Activated naive CD8-positive, alpha-beta T cell (primary cell): ENCODE data around the gene AP2M1.

Experiments used
- H3K27ac Mint-ChIP-seq: one replicate; pipeline ENCODE4 v1.8.0; 2021; ENCODE audit warnings: mixed read lengths
- H3K27me3 Mint-ChIP-seq: one replicate; pipeline ENCODE4 v1.8.0; 2021; ENCODE audit warnings: mixed read lengths
- H3K36me3 Mint-ChIP-seq: one replicate; pipeline ENCODE4 v1.8.0; 2021; ENCODE audit warnings: mixed read lengths
- H3K4me1 Mint-ChIP-seq: one replicate; pipeline ENCODE4 v1.8.0; 2021; ENCODE audit warnings: low read depth, mixed read lengths
- H3K4me3 Mint-ChIP-seq: one replicate; pipeline ENCODE4 v1.8.0; 2021; ENCODE audit warnings: mild to moderate bottlenecking, mixed read lengths
- H3K9me3 Mint-ChIP-seq: one replicate; pipeline ENCODE4 v1.8.0; 2021; ENCODE audit warnings: low read depth, mixed read lengths

Gene AP2M1

GRCh38 chr3:184174646-184175492 is at the start of gene AP2M1:
Gene AP2M1, plus strand, starts transcription at chr3:184174855. Its CDS starts 2,139 bp downstream, at chr3:184176994.
- Mint-ChIP-seq H3K9me3 (no peaks in the 10 kb centered on the region), H3K4me1 (peaks cover 33% of the 10 kb centered on the region), H3K4me3 (peak within 1 kb of the TSS; percentile 98), H3K27me3 (no peaks in the 10 kb centered on the region), H3K36me3 (no peaks in the 10 kb centered on the region), H3K27ac (peak within 1 kb of the TSS; percentile 90)

DNA sequence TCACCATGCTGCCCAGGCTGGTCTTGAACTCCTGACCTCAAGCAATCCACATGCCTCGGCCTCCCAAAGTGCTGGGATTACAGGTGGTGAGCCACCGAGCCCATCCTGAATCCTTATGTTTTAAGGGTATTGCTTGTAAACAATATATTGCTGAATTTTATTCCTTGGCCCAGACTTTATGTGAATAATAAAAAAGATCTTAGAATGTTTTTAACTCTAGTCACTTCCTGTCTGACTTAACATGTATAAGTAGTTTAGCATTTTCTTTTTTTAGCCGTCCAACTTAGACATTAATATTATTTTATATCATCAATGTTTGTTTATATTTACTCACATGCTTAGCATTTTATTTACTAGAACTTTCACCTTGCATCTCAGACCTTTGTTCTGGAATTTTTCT is 48.6 kb upstream of the AP2M1 start:
- no peaks in the 10 kb centered on the region for H3K4me1 Mint-ChIP-seq
- H3K9me3 Mint-ChIP-seq = no peaks in the 10 kb centered on the region
- no peaks in the 10 kb centered on the region for H3K27me3 Mint-ChIP-seq
- no peak overlapping the region for H3K4me3 Mint-ChIP-seq
- no peaks in the 10 kb centered on the region for H3K36me3 Mint-ChIP-seq
- H3K27ac Mint-ChIP-seq = no peak overlapping the region

GRCh38 chr3:184129012-184129411 is 45.6 kb upstream of the AP2M1 start:
- Mint-ChIP-seq H3K4me3 (no peak overlapping the region), H3K4me1 (peaks cover 3% of the 10 kb centered on the region), H3K36me3 (no peaks in the 10 kb centered on the region), H3K9me3 (no peaks in the 10 kb centered on the region), H3K27me3 (no peaks in the 10 kb centered on the region), H3K27ac (no peak overlapping the region)

- Mint-ChIP-seq H3K9me3 (no peaks in the 10 kb centered on the region), H3K4me3 (no peak overlapping the region), H3K27ac (no peak overlapping the region), H3K27me3 (no peaks in the 10 kb centered on the region), H3K36me3 (peaks cover under 1% of the 10 kb centered on the region), H3K4me1 (peaks cover 21% of the 10 kb centered on the region)
Measured at GRCh38 chr3:184132945-184133344, 41.7 kb upstream of the AP2M1 start.

- Mint-ChIP-seq H3K27me3 (no peaks in the 10 kb centered on the region), H3K9me3 (no peaks in the 10 kb centered on the region), H3K4me3 (peak overlapping the region; percentile 96), H3K27ac (peak overlapping the region; percentile 95), H3K36me3 (peaks cover 2% of the 10 kb centered on the region), H3K4me1 (peaks cover 22% of the 10 kb centered on the region)
Measured at GRCh38 chr3:184133840-184134745, 40.6 kb upstream of the AP2M1 start.

- Mint-ChIP-seq H3K36me3 (peaks cover 2% of the 10 kb centered on the region), H3K4me1 (peaks cover 22% of the 10 kb centered on the region), H3K4me3 (peak overlapping the region; percentile 96)
Measured at GRCh38 chr3:184134746-184135148, 39.9 kb upstream of the AP2M1 start.

GRCh38 chr3:184135149-184135910 is 39.3 kb upstream of the AP2M1 start, which contains the start of gene EIF2B5:
Gene EIF2B5, plus strand, starts transcription at chr3:184135358. Its CDS starts 28 bp downstream, at chr3:184135386.
- Mint-ChIP-seq H3K4me3 (peak within 1 kb of the TSS; percentile 96), H3K27ac (peak within 1 kb of the TSS; percentile 95), H3K4me1 (peaks cover 22% of the 10 kb centered on the region), H3K9me3 (no peaks in the 10 kb centered on the region), H3K36me3 (peaks cover 2% of the 10 kb centered on the region), H3K27me3 (no peaks in the 10 kb centered on the region)

More at GRCh38 chr3:184134746-184135148, 39.9 kb upstream of the AP2M1 start:
- no peaks in the 10 kb centered on the region for H3K9me3 Mint-ChIP-seq
- no peaks in the 10 kb centered on the region for H3K27me3 Mint-ChIP-seq
- H3K27ac Mint-ChIP-seq = peak overlapping the region; percentile 95

DNA sequence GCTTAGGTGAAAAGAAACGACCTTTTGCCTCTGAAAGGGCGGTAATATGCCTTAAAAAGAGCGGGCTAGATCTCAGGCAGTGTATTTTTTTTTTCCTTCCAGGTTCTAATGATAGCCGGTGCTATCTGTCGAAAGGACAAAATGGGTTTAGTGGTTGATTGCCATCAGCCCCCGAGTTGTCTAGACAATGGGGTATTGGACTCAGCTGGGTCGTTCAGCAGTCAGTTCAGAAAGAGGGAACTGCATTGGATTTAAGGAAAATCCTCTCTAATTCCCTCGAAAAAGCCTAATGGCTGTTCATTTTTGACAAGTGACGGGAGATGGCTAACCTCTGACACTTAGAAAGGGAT is 38.8 kb upstream of the AP2M1 start:
- H3K36me3 Mint-ChIP-seq = peaks cover 2% of the 10 kb centered on the region
- H3K4me1 Mint-ChIP-seq = peaks cover 22% of the 10 kb centered on the region
- peak overlapping the region; percentile 95 for H3K27ac Mint-ChIP-seq
- H3K4me3 Mint-ChIP-seq = peak overlapping the region; percentile 96
- no peaks in the 10 kb centered on the region for H3K9me3 Mint-ChIP-seq
- H3K27me3 Mint-ChIP-seq = no peaks in the 10 kb centered on the region

DNA sequence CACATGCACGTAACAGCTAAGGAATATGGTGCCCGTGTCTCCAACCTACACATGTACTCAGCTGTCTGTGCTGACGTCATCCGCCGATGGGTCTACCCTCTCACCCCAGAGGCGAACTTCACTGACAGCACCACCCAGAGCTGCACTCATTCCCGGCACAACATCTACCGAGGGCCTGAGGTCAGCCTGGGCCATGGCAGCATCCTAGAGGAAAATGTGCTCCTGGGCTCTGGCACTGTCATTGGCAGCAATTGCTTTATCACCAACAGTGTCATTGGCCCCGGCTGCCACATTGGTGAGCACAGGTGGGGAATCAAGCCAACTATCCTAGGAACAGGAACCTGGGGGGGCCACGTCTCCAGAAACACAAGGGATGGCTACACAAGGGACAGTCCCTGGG is 34.2 kb upstream of the AP2M1 start:
- H3K36me3 Mint-ChIP-seq = peaks cover 2% of the 10 kb centered on the region
- H3K4me3 Mint-ChIP-seq = no peak overlapping the region
- H3K27ac Mint-ChIP-seq = no peak overlapping the region
- no peaks in the 10 kb centered on the region for H3K27me3 Mint-ChIP-seq
- H3K4me1 Mint-ChIP-seq = peaks cover 19% of the 10 kb centered on the region
- H3K9me3 Mint-ChIP-seq = no peaks in the 10 kb centered on the region

DNA sequence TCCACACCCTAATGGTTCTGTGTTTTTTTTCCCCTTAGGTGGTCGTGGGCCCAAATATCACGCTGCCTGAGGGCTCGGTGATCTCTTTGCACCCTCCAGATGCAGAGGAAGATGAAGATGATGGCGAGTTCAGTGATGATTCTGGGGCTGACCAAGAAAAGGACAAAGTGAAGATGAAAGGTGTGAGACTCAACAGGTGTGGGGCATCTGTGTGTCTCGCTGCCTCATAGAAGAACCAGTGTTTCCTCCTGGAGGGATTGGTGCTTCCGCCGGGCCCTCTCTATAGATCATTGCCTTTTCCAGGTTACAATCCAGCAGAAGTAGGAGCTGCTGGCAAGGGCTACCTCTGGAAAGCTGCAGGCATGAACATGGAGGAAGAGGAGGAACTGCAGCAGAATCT is 32.5 kb upstream of the AP2M1 start:
- Mint-ChIP-seq H3K27ac (no peak overlapping the region), H3K9me3 (no peaks in the 10 kb centered on the region), H3K4me1 (peaks cover 7% of the 10 kb centered on the region), H3K27me3 (no peaks in the 10 kb centered on the region), H3K4me3 (no peak overlapping the region), H3K36me3 (peaks cover 4% of the 10 kb centered on the region)

DNA sequence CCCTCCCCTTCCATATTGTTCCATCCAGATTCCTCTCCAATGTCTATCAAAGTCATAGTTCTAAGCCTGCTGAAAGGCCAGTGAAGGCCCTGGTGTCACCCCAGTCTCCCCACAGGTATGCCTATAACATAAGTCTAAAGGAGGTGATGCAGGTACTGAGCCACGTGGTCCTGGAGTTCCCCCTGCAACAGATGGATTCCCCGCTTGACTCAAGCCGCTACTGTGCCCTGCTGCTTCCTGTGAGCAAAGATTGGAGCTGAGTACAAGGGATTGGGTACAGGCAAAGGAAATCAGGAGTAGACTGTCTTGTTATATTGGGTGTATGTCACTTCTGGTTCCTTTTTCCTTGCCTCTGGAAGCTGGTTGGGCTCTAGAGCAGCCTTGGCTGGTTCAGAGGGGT is 31.3 kb upstream of the AP2M1 start:
- H3K9me3 Mint-ChIP-seq = no peaks in the 10 kb centered on the region
- peaks cover 2% of the 10 kb centered on the region for H3K36me3 Mint-ChIP-seq
- H3K4me3 Mint-ChIP-seq = no peak overlapping the region
- H3K27me3 Mint-ChIP-seq = no peaks in the 10 kb centered on the region
- H3K27ac Mint-ChIP-seq = no peak overlapping the region
- H3K4me1 Mint-ChIP-seq = no peaks in the 10 kb centered on the region

DNA sequence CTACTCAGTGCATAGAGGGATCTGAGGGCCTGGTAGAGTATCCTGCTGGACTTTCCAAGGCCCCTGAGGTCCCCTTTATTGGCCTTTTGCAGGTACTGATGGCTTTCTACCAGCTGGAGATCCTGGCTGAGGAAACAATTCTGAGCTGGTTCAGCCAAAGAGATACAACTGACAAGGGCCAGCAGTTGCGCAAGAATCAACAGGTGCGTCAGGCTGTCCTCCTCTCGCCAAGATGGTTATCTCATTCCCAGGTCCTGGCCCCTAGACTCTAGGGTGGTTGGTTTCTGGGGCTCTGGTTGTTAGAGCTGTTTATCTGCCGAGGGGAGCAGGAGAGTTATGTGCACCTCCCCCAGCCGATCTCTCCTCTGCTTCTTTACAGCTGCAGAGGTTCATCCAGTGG is 30.1 kb upstream of the AP2M1 start:
- Mint-ChIP-seq H3K4me1 (no peaks in the 10 kb centered on the region), H3K9me3 (no peaks in the 10 kb centered on the region), H3K27ac (no peak overlapping the region), H3K27me3 (no peaks in the 10 kb centered on the region), H3K4me3 (no peak overlapping the region), H3K36me3 (peaks cover 2% of the 10 kb centered on the region)

GRCh38 chr3:184145111-184145524 is 29.5 kb upstream of the AP2M1 start:
- H3K4me1 Mint-ChIP-seq = no peaks in the 10 kb centered on the region
- H3K36me3 Mint-ChIP-seq = peaks cover 2% of the 10 kb centered on the region
- H3K9me3 Mint-ChIP-seq = no peaks in the 10 kb centered on the region
- H3K4me3 Mint-ChIP-seq = no peak overlapping the region
- H3K27me3 Mint-ChIP-seq = no peaks in the 10 kb centered on the region
- no peak overlapping the region for H3K27ac Mint-ChIP-seq

DNA sequence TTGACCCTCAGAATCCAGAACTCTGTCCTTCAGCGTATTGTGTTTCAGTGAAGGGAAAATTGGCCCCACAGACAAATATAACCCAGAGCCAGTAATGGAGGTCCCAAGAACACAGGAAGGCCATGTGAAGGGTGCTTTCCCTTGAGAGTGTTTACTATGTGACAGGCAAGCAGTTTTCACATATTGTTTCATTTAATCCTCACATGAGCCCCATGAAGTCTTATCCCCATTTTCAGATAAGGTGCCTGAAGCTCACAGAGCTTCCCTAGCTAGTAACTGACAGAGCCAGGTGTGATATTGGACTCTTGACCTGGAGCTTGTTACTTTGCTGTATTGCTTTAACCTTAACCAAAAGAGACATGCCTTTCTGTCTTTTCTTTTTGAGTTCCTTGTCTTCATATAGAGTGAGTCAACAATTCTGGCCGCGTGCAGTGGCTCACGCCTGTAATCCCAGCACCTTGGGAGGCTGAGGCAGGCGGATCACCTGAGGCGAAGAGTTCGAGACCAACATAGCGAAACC is 28.8 kb upstream of the AP2M1 start:
- no peaks in the 10 kb centered on the region for H3K9me3 Mint-ChIP-seq
- H3K27me3 Mint-ChIP-seq = no peaks in the 10 kb centered on the region
- H3K36me3 Mint-ChIP-seq = peaks cover 2% of the 10 kb centered on the region
- no peaks in the 10 kb centered on the region for H3K4me1 Mint-ChIP-seq
- no peak overlapping the region for H3K4me3 Mint-ChIP-seq
- no peak overlapping the region for H3K27ac Mint-ChIP-seq
